Erythroblast (primary cell): ENCODE results near the gene SCD.

Experiments used
- GATA1 ChIP-seq: IDR thresholded peaks from 2 replicates; pipeline ENCODE4 v1.6.1; 2011; ENCODE audit warnings: low read depth, mild to moderate bottlenecking, control low read depth, low read length, moderate library complexity
- POLR2A ChIP-seq: IDR thresholded peaks from 2 replicates; pipeline ENCODE4 v1.6.1; 2011; ENCODE audit warnings: mild to moderate bottlenecking, low read length

GRCh38 chr10:100311298-100311697 lies 35.7 kb upstream of the SCD start:
- no peak for TF ChIP-seq POLR2A
- TF ChIP-seq GATA1: no peak
